Stimulated activated CD8-positive, alpha-beta memory T cell treated with anti-CD3 and anti-CD28 coated beads, Interleukin-7, amount 100 ng/mL, for 4 hours (primary cell): ENCODE results near the gene NTM.

Experiments
- DNase-seq, 2 donors: peaks; one replicate each; pipeline ENCODE4 v3.0.0-alpha.2; 2020; ENCODE audit warnings: low read depth in 2 of 2

NTM gene

GRCh38 chr11:131687291-131688047, 317.1 kb downstream of the NTM start:
- DNase-seq = no peak

- DNase-seq = no peak
These were observed 317.8 kb downstream of the NTM start for GRCh38 chr11:131688048-131688693.

DNA sequence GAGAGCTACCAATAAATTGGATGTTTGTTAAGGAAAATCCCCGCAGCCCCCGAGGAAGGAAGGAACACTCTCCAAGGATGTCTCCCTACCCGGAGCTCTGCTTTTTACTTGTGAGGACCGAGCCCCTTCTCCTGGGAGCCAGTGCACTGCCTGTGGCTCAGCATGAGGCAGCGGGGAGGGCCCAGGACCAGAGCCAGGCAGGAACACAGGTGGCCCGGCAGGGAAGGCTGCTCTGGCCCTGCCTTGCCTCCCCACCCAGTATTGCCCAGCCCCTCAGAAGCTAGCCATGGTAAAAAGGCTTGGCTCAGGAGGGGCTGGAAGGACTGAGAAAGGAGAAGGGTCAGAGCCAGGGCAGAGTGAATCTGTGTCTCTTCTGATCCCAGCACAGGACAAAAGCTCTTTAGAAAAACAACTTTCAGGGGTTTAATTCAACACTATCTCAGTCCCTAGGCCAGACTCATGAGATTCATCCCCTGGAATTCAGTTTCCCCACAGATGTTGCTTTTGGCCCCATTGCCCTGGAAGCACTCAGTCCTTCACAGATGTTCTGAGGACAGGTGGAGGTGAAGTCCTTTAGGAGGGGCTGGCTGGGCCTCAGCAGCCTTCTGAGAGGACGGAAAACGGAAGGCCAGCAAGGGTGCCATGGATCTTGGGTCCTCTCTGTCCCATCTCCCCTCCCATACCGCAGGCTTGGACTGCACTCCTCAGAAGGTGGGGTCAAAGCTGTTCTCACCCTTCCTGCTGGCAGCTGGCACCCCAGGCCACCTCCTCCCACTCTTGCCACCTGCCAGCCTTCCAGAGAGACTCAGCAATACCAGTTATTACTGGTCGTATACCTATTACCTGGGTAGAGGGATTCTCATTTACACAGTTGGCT, 318.9 kb downstream of the NTM start:
- no peak for DNase-seq

GRCh38 chr11:131690362-131690761, 319.9 kb downstream of the NTM start:
- no peak for DNase-seq

- DNase-seq = no peak
These were observed 320.4 kb downstream of the NTM start for GRCh38 chr11:131690776-131691175.

DNA sequence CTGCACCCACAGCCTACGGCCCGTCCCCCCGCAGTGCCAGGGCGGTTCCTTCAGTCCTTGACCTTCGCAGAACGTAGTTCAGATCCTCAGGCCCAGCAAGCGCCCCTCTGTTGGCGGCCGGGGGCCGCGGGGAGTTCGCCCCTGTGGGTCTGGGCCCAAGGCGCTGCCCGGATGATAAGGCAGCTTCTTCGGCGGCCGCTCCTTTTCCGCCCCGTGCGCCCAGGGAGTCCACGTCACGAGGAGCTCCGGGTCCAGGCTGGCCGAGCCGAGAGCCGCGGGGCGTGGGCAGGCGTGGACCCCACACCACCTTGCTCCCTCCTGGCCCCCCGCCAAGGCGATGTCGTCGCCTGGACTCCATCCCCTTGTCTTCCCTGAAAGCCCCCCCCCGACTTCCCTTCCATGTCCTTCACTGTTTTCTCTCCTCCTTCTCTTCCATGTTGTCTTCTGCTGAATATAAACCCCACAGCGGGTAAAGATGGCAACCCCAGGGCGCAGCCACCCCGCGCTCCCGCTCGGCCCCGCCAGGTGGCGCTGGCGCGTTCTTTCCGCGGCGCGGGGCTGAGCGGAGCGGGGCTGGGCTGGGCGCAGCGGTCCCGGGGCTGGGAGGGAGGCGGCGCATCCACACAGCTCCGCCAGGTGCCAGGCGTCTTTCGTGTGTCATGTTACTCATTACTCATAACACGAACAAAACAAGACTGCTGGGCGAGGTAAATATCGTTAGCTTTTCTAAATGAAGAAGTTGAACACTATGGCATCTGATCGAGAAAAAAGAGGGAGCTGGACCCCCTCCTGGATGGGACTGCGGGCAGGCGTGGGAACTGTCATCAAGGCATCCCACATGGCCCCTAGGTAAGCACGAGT, 321.0 kb downstream of the NTM start:
- no peak for DNase-seq

- DNase-seq = no peak
These were observed 321.7 kb downstream of the NTM start for GRCh38 chr11:131692151-131692550.

DNA sequence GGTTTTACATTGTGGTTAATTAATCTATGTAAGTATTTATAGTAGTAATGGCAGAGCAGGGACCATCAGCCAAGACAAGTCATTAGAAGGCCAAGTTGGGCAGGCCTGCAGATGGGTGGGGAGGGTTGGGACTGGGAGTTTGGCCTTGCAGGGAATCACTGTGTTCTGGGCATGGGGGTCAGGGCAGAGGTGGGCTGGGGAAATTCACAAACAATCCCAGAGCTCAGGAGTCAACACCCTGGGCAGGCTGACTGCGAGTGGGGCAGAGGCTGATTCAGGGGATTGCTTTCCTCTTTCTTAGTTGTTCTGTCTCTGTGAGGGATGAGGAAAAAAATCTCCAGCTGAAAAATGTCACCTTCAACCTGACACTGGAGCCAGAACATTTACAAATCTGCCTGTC, 322.5 kb downstream of the NTM start:
- DNase-seq = no peak

GRCh38 chr11:131693756-131694155, 323.3 kb downstream of the NTM start:
- no peak for DNase-seq

DNA sequence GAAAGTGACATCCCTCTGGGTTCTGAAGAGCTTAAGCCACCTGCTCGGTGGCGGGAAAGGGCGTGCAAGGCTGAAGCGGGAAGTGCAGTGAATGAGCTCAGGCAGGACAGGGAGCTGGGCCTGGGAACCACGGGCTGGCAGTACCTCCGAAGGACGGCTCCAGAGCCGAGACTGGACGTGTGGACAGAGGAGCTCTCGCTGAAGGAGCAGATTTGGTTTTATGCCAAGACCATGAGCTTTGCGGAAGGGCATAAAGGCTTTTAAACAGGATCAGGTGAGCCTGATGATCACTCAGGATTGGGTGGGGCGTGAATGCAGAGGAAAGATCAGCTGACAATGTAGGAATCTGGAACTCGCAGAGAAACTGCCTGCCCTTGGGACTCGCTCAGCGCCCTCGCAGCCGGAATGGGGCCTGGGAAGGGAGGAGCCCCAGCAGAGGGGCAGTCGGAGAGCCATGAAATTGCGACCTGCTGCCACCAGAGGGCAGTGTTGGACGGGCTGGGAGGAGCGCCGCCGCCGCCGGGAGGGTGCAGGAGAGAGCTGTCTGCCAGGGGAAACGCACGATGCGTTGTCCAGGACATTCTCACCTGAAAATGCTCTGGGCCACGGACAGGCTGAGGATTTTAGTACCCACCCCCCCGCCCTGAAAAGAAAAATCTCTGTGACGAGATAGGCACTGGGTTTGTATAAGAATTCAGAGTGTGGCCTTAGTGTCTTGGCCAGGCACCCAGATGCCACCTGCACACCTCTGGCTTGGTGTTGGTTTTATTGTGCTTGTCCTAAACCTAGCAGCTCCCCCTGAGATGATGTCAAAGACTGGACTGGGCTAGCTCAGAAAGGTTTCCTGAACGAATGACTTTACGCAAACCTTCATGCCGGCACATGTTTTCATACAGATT, 324.4 kb downstream of the NTM start:
- no peak for DNase-seq

DNA sequence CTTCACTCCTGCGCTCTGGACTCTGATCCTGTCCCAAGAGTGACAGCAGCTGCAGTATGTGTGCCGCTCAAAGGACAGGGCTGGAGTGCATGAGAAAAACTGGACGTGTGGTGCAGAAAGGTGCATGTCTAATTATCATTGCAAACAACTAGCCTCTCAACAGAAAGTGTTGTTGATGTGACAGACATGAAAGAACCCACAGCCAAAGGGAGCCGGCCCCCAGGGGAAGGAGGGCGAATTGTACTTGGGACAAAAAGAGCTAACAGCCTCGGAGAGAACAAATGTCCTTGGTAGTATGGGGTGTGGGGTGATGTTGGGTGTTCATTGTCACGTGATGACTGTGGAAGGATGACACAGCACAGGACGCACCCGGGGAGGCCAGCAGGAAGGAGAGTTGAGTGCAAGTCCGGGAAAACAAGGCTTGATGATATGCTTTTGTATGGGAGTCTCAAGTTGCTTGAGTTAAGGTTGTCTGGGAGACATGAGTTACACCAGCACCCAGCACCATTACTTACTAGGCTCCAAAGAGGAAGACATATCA, 325.5 kb downstream of the NTM start:
- DNase-seq = no peak

- DNase-seq = no peak
These were observed 326.3 kb downstream of the NTM start for GRCh38 chr11:131696690-131697089.

DNA sequence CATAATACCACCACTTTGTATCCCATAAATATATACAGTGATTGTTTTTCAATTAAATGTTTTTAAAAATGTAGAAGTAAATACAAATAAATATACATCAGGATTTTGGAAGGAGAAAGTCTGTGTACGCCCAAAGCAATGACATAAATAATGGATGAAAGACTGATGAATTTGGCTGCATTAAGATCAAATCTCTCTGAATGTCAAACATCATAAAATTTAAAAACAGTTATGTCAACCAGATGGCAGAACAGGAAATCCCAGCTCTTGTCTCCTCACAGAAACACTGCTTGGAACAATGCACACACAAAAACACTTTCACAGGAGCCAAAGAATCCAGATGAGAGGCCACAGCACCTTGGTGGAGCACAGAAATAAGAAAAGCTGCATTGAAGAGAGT, 332.9 kb downstream of the NTM start:
- no peak for DNase-seq

- DNase-seq = no peak
These were observed 334.3 kb downstream of the NTM start for GRCh38 chr11:131704682-131705081.

- DNase-seq = no peak
These were observed 340.1 kb downstream of the NTM start for GRCh38 chr11:131710511-131710910.

- no peak for DNase-seq
These were observed 342.5 kb downstream of the NTM start for GRCh38 chr11:131712897-131713296.

GRCh38 chr11:131713529-131714134, 343.2 kb downstream of the NTM start:
- DNase-seq = no peak

DNA sequence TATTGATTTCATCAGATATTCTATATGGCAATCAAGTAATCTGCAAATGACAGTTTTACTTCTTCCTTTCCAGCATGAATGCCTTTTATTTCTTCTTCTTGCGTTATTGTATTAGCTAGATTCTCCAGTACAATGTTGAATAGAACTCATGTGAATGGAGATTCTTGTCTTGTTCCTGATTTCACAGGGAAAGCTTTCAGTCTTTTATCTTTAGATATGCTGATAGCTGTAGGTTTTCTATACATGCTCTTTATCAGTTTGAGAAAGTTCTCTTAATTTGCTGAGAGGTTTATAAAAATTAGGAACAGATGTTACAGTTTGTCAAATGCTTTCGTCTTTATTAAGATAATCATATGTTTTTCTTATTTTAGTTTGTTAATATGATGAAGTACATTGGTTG, 347.2 kb downstream of the NTM start:
- no peak for DNase-seq

DNA sequence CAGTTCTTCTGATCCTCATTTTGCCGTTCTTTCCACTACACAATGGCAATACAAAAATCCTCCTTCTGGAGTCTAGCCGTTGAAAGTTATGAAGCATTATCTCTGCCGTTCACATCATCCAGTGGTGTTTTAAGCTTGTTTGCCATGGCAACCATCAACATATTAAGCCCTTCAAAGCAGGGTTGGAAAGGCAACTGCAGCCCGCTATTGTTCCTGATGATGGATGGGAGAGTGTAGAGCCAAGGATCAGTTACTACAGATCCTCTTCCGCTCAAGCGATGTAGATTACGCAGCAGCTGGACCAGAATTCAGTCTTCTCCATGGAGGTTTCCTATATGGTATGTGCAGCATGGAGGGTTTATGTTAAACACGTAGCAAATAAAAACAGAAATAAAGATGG, 352.7 kb downstream of the NTM start:
- no peak for DNase-seq

GRCh38 chr11:131724436-131724975, 354.1 kb downstream of the NTM start:
- no peak for DNase-seq
